Measurements from ENCODE around the gene TBC1D1.

Gene TBC1D1

GRCh38 chr4:37953156-37953555 lies 62.3 kb downstream of the TBC1D1 start:
- H3K27me3 ChIP-seq (replicated peaks; ENCODE audit: control insufficient read depth, insufficient read depth, low read length): peaks cover 17% of the 10 kb centered on the region
- H3K9ac ChIP-seq (ENCODE audit: low read length): no peak overlapping the region
- H3K36me3 ChIP-seq (ENCODE audit: control insufficient read depth, insufficient read depth, low read length, severe bottlenecking): no peaks in the 10 kb centered on the region
- no peak for DNase-seq (ENCODE audit: low read depth)
- no peaks in the 10 kb centered on the region for H3K4me1 ChIP-seq (ENCODE audit: control insufficient read depth, insufficient read depth, low read length)
- no peak overlapping the region for H3K4me3 ChIP-seq (ENCODE audit: low read length)
- H3K9me3 ChIP-seq (ENCODE audit: control insufficient read depth, low read length): no peaks in the 10 kb centered on the region

- Histone ChIP-seq H3K9ac (ENCODE audit: low read length) (no peak overlapping the region), H3K36me3 (ENCODE audit: control insufficient read depth, insufficient read depth, low read length, severe bottlenecking) (no peaks in the 10 kb centered on the region), H3K27me3 (replicated peaks; ENCODE audit: control insufficient read depth, insufficient read depth, low read length) (peaks cover 17% of the 10 kb centered on the region), H3K9me3 (ENCODE audit: control insufficient read depth, low read length) (no peaks in the 10 kb centered on the region), H3K4me1 (ENCODE audit: control insufficient read depth, insufficient read depth, low read length) (no peaks in the 10 kb centered on the region), H3K4me3 (ENCODE audit: low read length) (no peak overlapping the region)
- no peak for DNase-seq (ENCODE audit: low read depth)
Observed at GRCh38 chr4:37953620-37954293, 62.9 kb downstream of the TBC1D1 start.

GRCh38 chr4:37956941-37957340 lies 66.1 kb downstream of the TBC1D1 start:
- H3K4me1 ChIP-seq (ENCODE audit: control insufficient read depth, insufficient read depth, low read length): no peaks in the 10 kb centered on the region
- peaks cover 6% of the 10 kb centered on the region for H3K27me3 ChIP-seq (replicated peaks; ENCODE audit: control insufficient read depth, insufficient read depth, low read length)
- no peaks in the 10 kb centered on the region for H3K36me3 ChIP-seq (ENCODE audit: control insufficient read depth, insufficient read depth, low read length, severe bottlenecking)
- H3K9me3 ChIP-seq (ENCODE audit: control insufficient read depth, low read length): no peaks in the 10 kb centered on the region
- no peak for DNase-seq (ENCODE audit: low read depth)
- no peak overlapping the region for H3K4me3 ChIP-seq (ENCODE audit: low read length)
- no peak overlapping the region for H3K9ac ChIP-seq (ENCODE audit: low read length)

GRCh38 chr4:37958932-37959331 lies 68.0 kb downstream of the TBC1D1 start:
- no peaks in the 10 kb centered on the region for H3K36me3 ChIP-seq (ENCODE audit: control insufficient read depth, insufficient read depth, low read length, severe bottlenecking)
- H3K9me3 ChIP-seq (ENCODE audit: control insufficient read depth, low read length): no peaks in the 10 kb centered on the region
- H3K4me3 ChIP-seq (ENCODE audit: low read length): no peak overlapping the region
- no peak overlapping the region for H3K9ac ChIP-seq (ENCODE audit: low read length)
- no peak for DNase-seq (ENCODE audit: low read depth)
- no peaks in the 10 kb centered on the region for H3K4me1 ChIP-seq (ENCODE audit: control insufficient read depth, insufficient read depth, low read length)
- H3K27me3 ChIP-seq (replicated peaks; ENCODE audit: control insufficient read depth, insufficient read depth, low read length): peaks cover 5% of the 10 kb centered on the region

GRCh38 chr4:37960098-37960497 lies 69.2 kb downstream of the TBC1D1 start, which contains the start of gene PTTG2:
TSS of gene PTTG2 (plus strand) at chr4:37960398. CDS start at chr4:37960435, 37 bp downstream.
- DNase-seq (ENCODE audit: low read depth): no peak
- Histone ChIP-seq H3K4me1 (ENCODE audit: control insufficient read depth, insufficient read depth, low read length) (no peaks in the 10 kb centered on the region), H3K4me3 (ENCODE audit: low read length) (no peak within 1 kb of the TSS), H3K36me3 (ENCODE audit: control insufficient read depth, insufficient read depth, low read length, severe bottlenecking) (no peaks in the 10 kb centered on the region), H3K9ac (ENCODE audit: low read length) (no peak within 1 kb of the TSS), H3K27me3 (replicated peaks; ENCODE audit: control insufficient read depth, insufficient read depth, low read length) (peaks cover 5% of the 10 kb centered on the region), H3K9me3 (ENCODE audit: control insufficient read depth, low read length) (no peaks in the 10 kb centered on the region)

GRCh38 chr4:37960679-37961450 lies 70.0 kb downstream of the TBC1D1 start:
- no peaks in the 10 kb centered on the region for H3K9me3 ChIP-seq (ENCODE audit: control insufficient read depth, low read length)
- no peaks in the 10 kb centered on the region for H3K4me1 ChIP-seq (ENCODE audit: control insufficient read depth, insufficient read depth, low read length)
- peaks cover 5% of the 10 kb centered on the region for H3K27me3 ChIP-seq (replicated peaks; ENCODE audit: control insufficient read depth, insufficient read depth, low read length)
- H3K4me3 ChIP-seq (ENCODE audit: low read length): no peak overlapping the region
- no peaks in the 10 kb centered on the region for H3K36me3 ChIP-seq (ENCODE audit: control insufficient read depth, insufficient read depth, low read length, severe bottlenecking)
- H3K9ac ChIP-seq (ENCODE audit: low read length): no peak overlapping the region
- no peak for DNase-seq (ENCODE audit: low read depth)

- DNase-seq (ENCODE audit: low read depth): no peak
- H3K36me3 ChIP-seq (ENCODE audit: control insufficient read depth, insufficient read depth, low read length, severe bottlenecking): no peaks in the 10 kb centered on the region
- H3K9ac ChIP-seq (ENCODE audit: low read length): no peak overlapping the region
- H3K4me1 ChIP-seq (ENCODE audit: control insufficient read depth, insufficient read depth, low read length): peaks cover 11% of the 10 kb centered on the region
- H3K27me3 ChIP-seq (replicated peaks; ENCODE audit: control insufficient read depth, insufficient read depth, low read length): no peaks in the 10 kb centered on the region
- H3K4me3 ChIP-seq (ENCODE audit: low read length): no peak overlapping the region
- H3K9me3 ChIP-seq (ENCODE audit: control insufficient read depth, low read length): no peaks in the 10 kb centered on the region
Observed at GRCh38 chr4:37964734-37965457, 74.0 kb downstream of the TBC1D1 start.

GRCh38 chr4:37966044-37966443 lies 75.2 kb downstream of the TBC1D1 start:
- no peak overlapping the region for H3K9ac ChIP-seq (ENCODE audit: low read length)
- peaks cover 11% of the 10 kb centered on the region for H3K4me1 ChIP-seq (ENCODE audit: control insufficient read depth, insufficient read depth, low read length)
- H3K27me3 ChIP-seq (replicated peaks; ENCODE audit: control insufficient read depth, insufficient read depth, low read length): no peaks in the 10 kb centered on the region
- H3K4me3 ChIP-seq (ENCODE audit: low read length): no peak overlapping the region
- H3K36me3 ChIP-seq (ENCODE audit: control insufficient read depth, insufficient read depth, low read length, severe bottlenecking): no peaks in the 10 kb centered on the region
- H3K9me3 ChIP-seq (ENCODE audit: control insufficient read depth, low read length): no peaks in the 10 kb centered on the region
- DNase-seq (ENCODE audit: low read depth): no peak

- H3K4me1 ChIP-seq (ENCODE audit: control insufficient read depth, insufficient read depth, low read length): peaks cover 11% of the 10 kb centered on the region
- H3K4me3 ChIP-seq (ENCODE audit: low read length): peak overlapping the region; percentile 19
- H3K9ac ChIP-seq (ENCODE audit: low read length): no peak overlapping the region
- H3K9me3 ChIP-seq (ENCODE audit: control insufficient read depth, low read length): no peaks in the 10 kb centered on the region
- H3K36me3 ChIP-seq (ENCODE audit: control insufficient read depth, insufficient read depth, low read length, severe bottlenecking): no peaks in the 10 kb centered on the region
- DNase-seq (ENCODE audit: low read depth): peak; percentile 74
- H3K27me3 ChIP-seq (replicated peaks; ENCODE audit: control insufficient read depth, insufficient read depth, low read length): no peaks in the 10 kb centered on the region
Observed at GRCh38 chr4:37967736-37968135, 76.9 kb downstream of the TBC1D1 start.

GRCh38 chr4:37968747-37969146 lies 77.9 kb downstream of the TBC1D1 start:
- no peak overlapping the region for H3K4me3 ChIP-seq (ENCODE audit: low read length)
- H3K9ac ChIP-seq (ENCODE audit: low read length): no peak overlapping the region
- no peaks in the 10 kb centered on the region for H3K9me3 ChIP-seq (ENCODE audit: control insufficient read depth, low read length)
- no peaks in the 10 kb centered on the region for H3K27me3 ChIP-seq (replicated peaks; ENCODE audit: control insufficient read depth, insufficient read depth, low read length)
- H3K4me1 ChIP-seq (ENCODE audit: control insufficient read depth, insufficient read depth, low read length): peaks cover 11% of the 10 kb centered on the region
- DNase-seq (ENCODE audit: low read depth): no peak
- no peaks in the 10 kb centered on the region for H3K36me3 ChIP-seq (ENCODE audit: control insufficient read depth, insufficient read depth, low read length, severe bottlenecking)

- DNase-seq (ENCODE audit: low read depth): peak; percentile 20
- no peaks in the 10 kb centered on the region for H3K36me3 ChIP-seq (ENCODE audit: control insufficient read depth, insufficient read depth, low read length, severe bottlenecking)
- H3K9me3 ChIP-seq (ENCODE audit: control insufficient read depth, low read length): no peaks in the 10 kb centered on the region
- H3K9ac ChIP-seq (ENCODE audit: low read length): no peak overlapping the region
- peaks cover 11% of the 10 kb centered on the region for H3K4me1 ChIP-seq (ENCODE audit: control insufficient read depth, insufficient read depth, low read length)
- no peaks in the 10 kb centered on the region for H3K27me3 ChIP-seq (replicated peaks; ENCODE audit: control insufficient read depth, insufficient read depth, low read length)
- no peak overlapping the region for H3K4me3 ChIP-seq (ENCODE audit: low read length)
Observed at GRCh38 chr4:37970702-37971101, 79.8 kb downstream of the TBC1D1 start.
